ENCODE results near the gene NFYB.

DNA sequence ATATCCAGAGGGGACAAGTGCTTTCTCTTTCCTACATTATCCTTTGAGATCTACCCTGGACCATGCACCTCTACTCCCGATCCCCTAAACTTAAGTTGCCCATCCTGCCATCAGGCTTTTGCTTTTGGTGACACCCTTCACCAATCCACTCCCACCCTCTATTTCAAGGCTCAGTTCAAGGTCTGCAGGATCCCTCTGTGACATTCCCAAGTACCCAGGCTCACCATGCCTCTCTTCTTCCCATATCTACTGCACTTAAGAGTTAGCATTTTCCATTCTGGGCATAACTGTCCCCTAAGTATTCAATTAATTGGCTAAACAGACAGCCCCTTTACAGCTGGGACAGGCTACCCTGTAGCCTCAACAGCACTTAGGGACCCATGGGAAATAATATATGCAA lies 3.1 kb downstream of the NFYB start:
- no peak for TF ChIP-seq POLR2A (IDR thresholded peaks at IDR 0.05)
- TF ChIP-seq, protein P1, sequence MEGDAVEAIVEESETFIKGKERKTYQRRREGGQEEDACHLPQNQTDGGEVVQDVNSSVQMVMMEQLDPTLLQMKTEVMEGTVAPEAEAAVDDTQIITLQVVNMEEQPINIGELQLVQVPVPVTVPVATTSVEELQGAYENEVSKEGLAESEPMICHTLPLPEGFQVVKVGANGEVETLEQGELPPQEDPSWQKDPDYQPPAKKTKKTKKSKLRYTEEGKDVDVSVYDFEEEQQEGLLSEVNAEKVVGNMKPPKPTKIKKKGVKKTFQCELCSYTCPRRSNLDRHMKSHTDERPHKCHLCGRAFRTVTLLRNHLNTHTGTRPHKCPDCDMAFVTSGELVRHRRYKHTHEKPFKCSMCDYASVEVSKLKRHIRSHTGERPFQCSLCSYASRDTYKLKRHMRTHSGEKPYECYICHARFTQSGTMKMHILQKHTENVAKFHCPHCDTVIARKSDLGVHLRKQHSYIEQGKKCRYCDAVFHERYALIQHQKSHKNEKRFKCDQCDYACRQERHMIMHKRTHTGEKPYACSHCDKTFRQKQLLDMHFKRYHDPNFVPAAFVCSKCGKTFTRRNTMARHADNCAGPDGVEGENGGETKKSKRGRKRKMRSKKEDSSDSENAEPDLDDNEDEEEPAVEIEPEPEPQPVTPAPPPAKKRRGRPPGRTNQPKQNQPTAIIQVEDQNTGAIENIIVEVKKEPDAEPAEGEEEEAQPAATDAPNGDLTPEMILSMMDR (IDR thresholded peaks at IDR 0.05): no peak

Data from tibial nerve (tissue), 3 donors.